Measurements from ENCODE around the gene HDAC5.

GRCh38 chr17:44049294-44050060 lies 74.0 kb downstream of the HDAC5 start:
- TF ChIP-seq CTCF (IDR thresholded peaks at IDR 0.05) (no peak), POLR2A (IDR thresholded peaks at IDR 0.05) (no peak)
